SIG-M5 (cell line): Measurements from ENCODE around the gene PAF1.
"Not testable (repeated sequence)": the region's sequence is repeated elsewhere in the genome, so short reads cannot be mapped to it uniquely, and the experiment has no call there.

Experiments
- DNase-seq: peaks from one replicate; lab custom pipeline; 2025; lab: John Stamatoyannopoulos, UW

PAF1 gene

GRCh38 chr19:39352381-39353255 lies 38.3 kb downstream of the PAF1 start:
- no peak for DNase-seq

- DNase-seq, result no peak
Observed at GRCh38 chr19:39351537-39352064, 39.3 kb downstream of the PAF1 start.

GRCh38 chr19:39350156-39350555 lies 40.8 kb downstream of the PAF1 start:
- no peak for DNase-seq

- DNase-seq, result no peak
Observed at GRCh38 chr19:39349326-39349725, 41.6 kb downstream of the PAF1 start.

GRCh38 chr19:39347332-39348164 lies 43.4 kb downstream of the PAF1 start:
- no peak for DNase-seq

- no peak for DNase-seq
Observed at GRCh38 chr19:39345956-39346355, 45.0 kb downstream of the PAF1 start.

- no peak for DNase-seq
Observed at GRCh38 chr19:39342647-39343305, 48.1 kb downstream of the PAF1 start.

GRCh38 chr19:39341719-39342604 lies 48.9 kb downstream of the PAF1 start, which contains the start of gene SAMD4B:
Gene SAMD4B (plus strand): TSS chr19:39342421. CDS start chr19:39356894, 14,473 bp downstream.
- peak; percentile 84 for DNase-seq

GRCh38 chr19:39341129-39341718 lies 49.7 kb downstream of the PAF1 start:
- no peak for DNase-seq

GRCh38 chr19:39340156-39340555 lies 50.8 kb downstream of the PAF1 start:
- not testable (repeated sequence) for DNase-seq

- no peak for DNase-seq
Observed at GRCh38 chr19:39339674-39340073, 51.2 kb downstream of the PAF1 start.

- no peak for DNase-seq
Observed at GRCh38 chr19:39336483-39336882, 54.4 kb downstream of the PAF1 start.
